ENCODE data around the gene COL6A3.

COL6A3 gene

GRCh38 chr2:237351796-237352195, 62.2 kb downstream of the COL6A3 start:
- ChIA-PET CTCF (interaction anchor here (1.5 kb wide), 1 partner anchor 70 kb away, joined by 3 read pairs; no protein-coding TSS in a partner anchor), POLR2A (no interaction called here)
- Histone ChIP-seq H3K27ac (ENCODE audit: extremely low read depth, low read depth, low read length) (no peak overlapping the region), H3K36me3 (ENCODE audit: control insufficient read depth in 2 of 2, insufficient read depth in 1 of 2, low read length in 2 of 2) (no peaks in the 10 kb centered on the region), H3K4me3 (ENCODE audit: low read depth, low read length) (no peak overlapping the region), H3K9me3 (ENCODE audit: control insufficient read depth, insufficient read depth, low read depth, low read length) (no peaks in the 10 kb centered on the region), H3K4me1 (ENCODE audit: control insufficient read depth, insufficient read depth, low read length) (no peaks in the 10 kb centered on the region)
- TF ChIP-seq ZNF274 (IDR thresholded peaks at IDR 0.05; ENCODE audit: low read length), result no peak
- TF ChIP-seq ZNF274 (tag by site-specific recombination; IDR thresholded peaks at IDR 0.05; ENCODE audit: borderline replicate concordance), result no peak
- no peak for TF ChIP-seq OSR2 (tag by site-specific recombination; IDR thresholded peaks at IDR 0.05)
- no peak for TF ChIP-seq RBAK (tag by site-specific recombination; IDR thresholded peaks at IDR 0.05)
- TF ChIP-seq CTCF (tag by site-specific recombination; IDR thresholded peaks at IDR 0.05), result no peak
- TF ChIP-seq, protein P1, sequence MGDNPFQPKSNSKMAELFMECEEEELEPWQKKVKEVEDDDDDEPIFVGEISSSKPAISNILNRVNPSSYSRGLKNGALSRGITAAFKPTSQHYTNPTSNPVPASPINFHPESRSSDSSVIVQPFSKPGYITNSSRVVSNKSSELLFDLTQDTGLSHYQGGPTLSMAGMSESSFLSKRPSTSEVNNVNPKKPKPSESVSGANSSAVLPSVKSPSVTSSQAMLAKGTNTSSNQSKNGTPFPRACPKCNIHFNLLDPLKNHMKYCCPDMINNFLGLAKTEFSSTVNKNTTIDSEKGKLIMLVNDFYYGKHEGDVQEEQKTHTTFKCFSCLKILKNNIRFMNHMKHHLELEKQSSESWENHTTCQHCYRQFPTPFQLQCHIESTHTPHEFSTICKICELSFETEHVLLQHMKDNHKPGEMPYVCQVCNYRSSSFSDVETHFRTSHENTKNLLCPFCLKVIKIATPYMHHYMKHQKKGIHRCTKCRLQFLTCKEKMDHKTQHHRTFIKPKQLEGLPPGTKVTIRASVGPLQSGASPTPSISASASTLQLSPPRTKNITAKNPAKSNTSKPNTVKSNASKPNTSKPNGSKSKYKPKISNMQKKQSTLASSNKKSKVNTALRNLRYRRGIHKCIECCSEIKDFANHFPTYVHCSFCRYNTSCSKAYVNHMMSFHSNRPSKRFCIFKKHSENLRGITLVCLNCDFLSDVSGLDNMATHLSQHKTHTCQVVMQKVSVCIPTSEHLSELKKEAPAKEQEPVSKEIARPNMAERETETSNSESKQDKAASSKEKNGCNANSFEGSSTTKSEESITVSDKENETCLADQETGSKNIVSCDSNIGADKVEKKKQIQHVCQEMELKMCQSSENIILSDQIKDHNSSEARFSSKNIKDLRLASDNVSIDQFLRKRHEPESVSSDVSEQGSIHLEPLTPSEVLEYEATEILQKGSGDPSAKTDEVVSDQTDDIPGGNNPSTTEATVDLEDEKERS (tag by site-specific recombination; IDR thresholded peaks at IDR 0.05), result no peak
- TF ChIP-seq SP3 (tag by site-specific recombination; IDR thresholded peaks at IDR 0.05), result no peak
- TF ChIP-seq GFI1B (tag by site-specific recombination; IDR thresholded peaks at IDR 0.05), result no peak
- TF ChIP-seq ZNF513 (tag by site-specific recombination; IDR thresholded peaks at IDR 0.05), result no peak
- no peak for TF ChIP-seq SCRT1 (tag by site-specific recombination; IDR thresholded peaks at IDR 0.05; ENCODE audit: borderline replicate concordance)
- TF ChIP-seq ZNF76 (tag by site-specific recombination; IDR thresholded peaks at IDR 0.05; ENCODE audit: borderline replicate concordance, low read depth), result no peak
- no peak for TF ChIP-seq ZNF558 (tag by site-specific recombination; IDR thresholded peaks at IDR 0.05)
- TF ChIP-seq, protein P2, sequence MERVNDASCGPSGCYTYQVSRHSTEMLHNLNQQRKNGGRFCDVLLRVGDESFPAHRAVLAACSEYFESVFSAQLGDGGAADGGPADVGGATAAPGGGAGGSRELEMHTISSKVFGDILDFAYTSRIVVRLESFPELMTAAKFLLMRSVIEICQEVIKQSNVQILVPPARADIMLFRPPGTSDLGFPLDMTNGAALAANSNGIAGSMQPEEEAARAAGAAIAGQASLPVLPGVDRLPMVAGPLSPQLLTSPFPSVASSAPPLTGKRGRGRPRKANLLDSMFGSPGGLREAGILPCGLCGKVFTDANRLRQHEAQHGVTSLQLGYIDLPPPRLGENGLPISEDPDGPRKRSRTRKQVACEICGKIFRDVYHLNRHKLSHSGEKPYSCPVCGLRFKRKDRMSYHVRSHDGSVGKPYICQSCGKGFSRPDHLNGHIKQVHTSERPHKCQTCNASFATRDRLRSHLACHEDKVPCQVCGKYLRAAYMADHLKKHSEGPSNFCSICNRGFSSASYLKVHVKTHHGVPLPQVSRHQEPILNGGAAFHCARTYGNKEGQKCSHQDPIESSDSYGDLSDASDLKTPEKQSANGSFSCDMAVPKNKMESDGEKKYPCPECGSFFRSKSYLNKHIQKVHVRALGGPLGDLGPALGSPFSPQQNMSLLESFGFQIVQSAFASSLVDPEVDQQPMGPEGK (tag by site-specific recombination; IDR thresholded peaks at IDR 0.05), result no peak
- no peak for TF ChIP-seq ZNF510 (tag by site-specific recombination; IDR thresholded peaks at IDR 0.05; ENCODE audit: insufficient replicate concordance)
- no peak for TF ChIP-seq ZNF837 (tag by site-specific recombination; IDR thresholded peaks at IDR 0.05)
- TF ChIP-seq ZNF426 (tag by site-specific recombination; IDR thresholded peaks at IDR 0.05), result no peak
- TF ChIP-seq ZNF354C (tag by site-specific recombination; IDR thresholded peaks at IDR 0.05; ENCODE audit: borderline replicate concordance, low read depth), result no peak
- no peak for TF ChIP-seq ZNF830 (tag by site-specific recombination; IDR thresholded peaks at IDR 0.05; ENCODE audit: low read depth)
- TF ChIP-seq ZNF610 (tag by site-specific recombination; IDR thresholded peaks at IDR 0.05; ENCODE audit: borderline replicate concordance), result no peak
- no peak for TF ChIP-seq ZNF221 (tag by site-specific recombination; IDR thresholded peaks at IDR 0.05; ENCODE audit: borderline replicate concordance)
- TF ChIP-seq ZNF639 (tag by site-specific recombination; IDR thresholded peaks at IDR 0.05), result no peak
